HG03064 (cell line): ENCODE results near the gene PPP1R37.
"Not testable (repeated sequence)": the region's sequence is repeated elsewhere in the genome, so short reads cannot be mapped to it uniquely, and the experiment has no call there.

ENCODE experiments used
- ATAC-seq: cut with Tn5 transposase; IDR thresholded peaks from one replicate; pipeline ENCODE4 v1.9.1; 2021; ENCODE audit warnings: low read depth; ENCODE audit not compliant: unreplicated experiment

The PPP1R37 gene

GRCh38 chr19:45094137-45094536 is 1.2 kb downstream of the PPP1R37 start:
- ATAC-seq = no peak

- no peak for ATAC-seq
Observed at GRCh38 chr19:45094707-45095106, 1.7 kb downstream of the PPP1R37 start.

GRCh38 chr19:45095496-45096413 is 2.8 kb downstream of the PPP1R37 start:
- ATAC-seq = no peak

- no peak for ATAC-seq
Observed at GRCh38 chr19:45096700-45097099, 3.7 kb downstream of the PPP1R37 start.

GRCh38 chr19:45097450-45097775 is 4.4 kb downstream of the PPP1R37 start:
- ATAC-seq = no peak

- no peak for ATAC-seq
Observed at GRCh38 chr19:45097776-45098520, 5.0 kb downstream of the PPP1R37 start.

GRCh38 chr19:45098521-45099466 is 5.8 kb downstream of the PPP1R37 start:
- ATAC-seq = no peak

- no peak for ATAC-seq
Observed at GRCh38 chr19:45099467-45100191, 6.7 kb downstream of the PPP1R37 start.

GRCh38 chr19:45100201-45100600 is 7.2 kb downstream of the PPP1R37 start:
- no peak for ATAC-seq

GRCh38 chr19:45100846-45101252 is 7.9 kb downstream of the PPP1R37 start:
- ATAC-seq = no peak

- no peak for ATAC-seq
Observed at GRCh38 chr19:45101806-45102205, 8.8 kb downstream of the PPP1R37 start.

- no peak for ATAC-seq
Observed at GRCh38 chr19:45102481-45102880, 9.5 kb downstream of the PPP1R37 start.

GRCh38 chr19:45103156-45103507 is 10.2 kb downstream of the PPP1R37 start:
- ATAC-seq = no peak

GRCh38 chr19:45103508-45104319 is 10.7 kb downstream of the PPP1R37 start:
- ATAC-seq = no peak

- ATAC-seq = no peak
Observed at GRCh38 chr19:45104658-45105349, 11.8 kb downstream of the PPP1R37 start.

- not testable (repeated sequence) for ATAC-seq
Observed at GRCh38 chr19:45106363-45106762, 13.4 kb downstream of the PPP1R37 start.

GRCh38 chr19:45107621-45108150 is 14.7 kb downstream of the PPP1R37 start:
- no peak for ATAC-seq

- no peak for ATAC-seq
Observed at GRCh38 chr19:45110851-45111266, 17.9 kb downstream of the PPP1R37 start.
